CD4-positive, CD25-positive, alpha-beta regulatory T cell (primary cell): ENCODE data around the gene DDX60. TPM values are rescaled to one million over a fixed set of nuclear protein-coding genes. Genes with fewer than 3 reads are reported as not detected.

Experiments used
- ATAC-seq, 2 donors: fragments of 150-1000 bp; cut with Tn5 transposase; one replicate each; pipeline ENCODE4 v1.10.0; 2021; ENCODE audit warnings: low read depth in 2 of 2, moderate number of reproducible peaks in 2 of 2, moderate library complexity in 1 of 2
- DNase-seq, 3 donors: peaks; one replicate each; pipeline versions ENCODE4 v3.0.0 to v3.0.0-alpha.2; 2012 to 2022; ENCODE audit warnings: mixed read lengths in 1 of 3
- H3K27ac ChIP-seq: one replicate; pipeline ENCODE4 v1.7.0; 2013; ENCODE audit warnings: mild to moderate bottlenecking, low read length; ENCODE audit not compliant: insufficient read depth, poor library complexity, severe bottlenecking
- H3K27me3 ChIP-seq: one replicate; pipeline ENCODE4 v1.7.0; 2013; ENCODE audit warnings: low read length; ENCODE audit not compliant: control insufficient read depth, insufficient read depth
- H3K36me3 ChIP-seq: one replicate; pipeline ENCODE4 v1.7.0; 2013; ENCODE audit warnings: mild to moderate bottlenecking, low read length, moderate library complexity; ENCODE audit not compliant: control insufficient read depth, insufficient read depth
- H3K4me1 ChIP-seq: 2 replicates; pipeline ENCODE4 v1.7.0; 2013; ENCODE audit warnings: mild to moderate bottlenecking, low read length; ENCODE audit not compliant: insufficient read depth, control insufficient read depth, poor library complexity, severe bottlenecking
- H3K4me3 ChIP-seq: one replicate; pipeline ENCODE4 v1.7.0; 2013; ENCODE audit warnings: low read depth, mild to moderate bottlenecking, low read length, moderate library complexity
- H3K9me3 ChIP-seq, 2 experiments: 1 replicate in 1 of 2; 2 replicates in 1 of 2; pipeline ENCODE4 v1.7.0; 2013; ENCODE audit warnings: low read length in 2 of 2, mild to moderate bottlenecking in 1 of 2, moderate library complexity in 1 of 2; ENCODE audit not compliant: control insufficient read depth in 2 of 2
- H3K27ac Mint-ChIP-seq, 3 donors: one replicate each; pipeline ENCODE4 v1.8.0; 2020 to 2022; ENCODE audit warnings: mild to moderate bottlenecking in 3 of 3, mixed read lengths in 3 of 3, moderate library complexity in 2 of 3
- H3K27me3 Mint-ChIP-seq: one replicate; pipeline ENCODE4 v1.8.0; 2022; ENCODE audit warnings: mild to moderate bottlenecking, mixed read lengths
- H3K36me3 Mint-ChIP-seq: one replicate; pipeline ENCODE4 v1.8.0; 2020; ENCODE audit warnings: mixed read lengths
- H3K4me1 Mint-ChIP-seq, 4 donors: one replicate each; pipeline ENCODE4 v1.8.0; 2020 to 2022; ENCODE audit warnings: mixed read lengths in 4 of 4, mild to moderate bottlenecking in 1 of 4
- H3K4me3 Mint-ChIP-seq, 4 donors: one replicate each; pipeline ENCODE4 v1.8.0; 2020 to 2022; ENCODE audit warnings: mild to moderate bottlenecking in 4 of 4, mixed read lengths in 4 of 4, moderate library complexity in 3 of 4
- H3K9me3 Mint-ChIP-seq, 7 donors: one replicate each; pipeline ENCODE4 v1.8.0; 2020 to 2022; ENCODE audit warnings: mixed read lengths in 7 of 7, mild to moderate bottlenecking in 3 of 7, moderate library complexity in 2 of 7
- polyA plus RNA-seq, 4 donors: library from polyadenylated mRNA; unstranded; fragments of 300-500 nt; fragmentation: Illumina TruSeq; gene quantifications; one replicate each; pipeline ENCODE4 v1.2.3, GENCODE V29; 2021
- total RNA-seq: library from RNA; stranded (reverse); gene quantifications from one replicate; pipeline ENCODE4 v1.2.3, GENCODE V29; 2022

DDX60 gene, protein sequence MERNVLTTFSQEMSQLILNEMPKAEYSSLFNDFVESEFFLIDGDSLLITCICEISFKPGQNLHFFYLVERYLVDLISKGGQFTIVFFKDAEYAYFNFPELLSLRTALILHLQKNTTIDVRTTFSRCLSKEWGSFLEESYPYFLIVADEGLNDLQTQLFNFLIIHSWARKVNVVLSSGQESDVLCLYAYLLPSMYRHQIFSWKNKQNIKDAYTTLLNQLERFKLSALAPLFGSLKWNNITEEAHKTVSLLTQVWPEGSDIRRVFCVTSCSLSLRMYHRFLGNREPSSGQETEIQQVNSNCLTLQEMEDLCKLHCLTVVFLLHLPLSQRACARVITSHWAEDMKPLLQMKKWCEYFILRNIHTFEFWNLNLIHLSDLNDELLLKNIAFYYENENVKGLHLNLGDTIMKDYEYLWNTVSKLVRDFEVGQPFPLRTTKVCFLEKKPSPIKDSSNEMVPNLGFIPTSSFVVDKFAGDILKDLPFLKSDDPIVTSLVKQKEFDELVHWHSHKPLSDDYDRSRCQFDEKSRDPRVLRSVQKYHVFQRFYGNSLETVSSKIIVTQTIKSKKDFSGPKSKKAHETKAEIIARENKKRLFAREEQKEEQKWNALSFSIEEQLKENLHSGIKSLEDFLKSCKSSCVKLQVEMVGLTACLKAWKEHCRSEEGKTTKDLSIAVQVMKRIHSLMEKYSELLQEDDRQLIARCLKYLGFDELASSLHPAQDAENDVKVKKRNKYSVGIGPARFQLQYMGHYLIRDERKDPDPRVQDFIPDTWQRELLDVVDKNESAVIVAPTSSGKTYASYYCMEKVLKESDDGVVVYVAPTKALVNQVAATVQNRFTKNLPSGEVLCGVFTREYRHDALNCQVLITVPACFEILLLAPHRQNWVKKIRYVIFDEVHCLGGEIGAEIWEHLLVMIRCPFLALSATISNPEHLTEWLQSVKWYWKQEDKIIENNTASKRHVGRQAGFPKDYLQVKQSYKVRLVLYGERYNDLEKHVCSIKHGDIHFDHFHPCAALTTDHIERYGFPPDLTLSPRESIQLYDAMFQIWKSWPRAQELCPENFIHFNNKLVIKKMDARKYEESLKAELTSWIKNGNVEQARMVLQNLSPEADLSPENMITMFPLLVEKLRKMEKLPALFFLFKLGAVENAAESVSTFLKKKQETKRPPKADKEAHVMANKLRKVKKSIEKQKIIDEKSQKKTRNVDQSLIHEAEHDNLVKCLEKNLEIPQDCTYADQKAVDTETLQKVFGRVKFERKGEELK (N-terminal part only)
- total RNA-seq = 28.1 TPM
- 10 to 100 TPM; 22.3 to 28.3 (median 22.8) TPM for polyA plus RNA-seq

DNA sequence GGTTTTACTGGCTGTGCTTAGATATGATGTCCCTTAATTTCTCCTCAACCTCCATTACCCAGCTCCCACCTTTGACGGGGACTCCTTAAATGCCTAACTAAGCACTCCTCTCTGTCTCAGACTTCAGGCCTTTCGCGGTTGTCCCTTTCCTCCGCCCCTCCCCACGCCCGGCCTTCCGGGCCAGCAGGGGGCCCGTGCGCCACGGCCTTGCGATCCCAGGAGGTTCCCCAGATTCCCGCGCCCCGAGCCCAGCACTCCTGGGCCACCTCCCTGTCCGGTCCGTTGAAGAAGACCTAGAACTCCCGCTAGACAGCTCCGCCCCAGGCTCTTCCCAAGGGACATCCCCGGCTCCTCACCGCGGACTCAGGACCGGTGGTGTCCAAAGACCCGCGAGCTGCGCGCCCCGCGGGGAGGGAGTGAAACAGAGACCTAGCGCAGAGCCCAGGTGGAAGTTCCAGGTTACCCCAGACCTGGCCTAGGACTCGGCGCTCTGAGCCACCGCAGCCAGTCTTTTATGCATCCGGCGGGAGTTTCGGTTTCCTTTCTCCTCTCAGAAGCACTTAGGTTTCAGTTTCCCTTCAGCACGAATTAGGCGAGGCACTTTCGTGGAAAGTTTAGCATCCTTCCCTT, at the start of gene DDX60:
Gene DDX60 (minus strand): TSS at position 487 of the 630 bp plus-strand sequence. CDS start 7,493 bp downstream, outside the sequence.
- H3K4me3 ChIP-seq = peak within 1 kb of the TSS; percentile 93
- peak within 1 kb of the TSS; percentile 95 to 100 (median 97) for H3K4me3 Mint-ChIP-seq
- peaks cover 33 to 61% (median 44%) of the 10 kb centered on the region in 4 donors for H3K4me1 Mint-ChIP-seq

DNA sequence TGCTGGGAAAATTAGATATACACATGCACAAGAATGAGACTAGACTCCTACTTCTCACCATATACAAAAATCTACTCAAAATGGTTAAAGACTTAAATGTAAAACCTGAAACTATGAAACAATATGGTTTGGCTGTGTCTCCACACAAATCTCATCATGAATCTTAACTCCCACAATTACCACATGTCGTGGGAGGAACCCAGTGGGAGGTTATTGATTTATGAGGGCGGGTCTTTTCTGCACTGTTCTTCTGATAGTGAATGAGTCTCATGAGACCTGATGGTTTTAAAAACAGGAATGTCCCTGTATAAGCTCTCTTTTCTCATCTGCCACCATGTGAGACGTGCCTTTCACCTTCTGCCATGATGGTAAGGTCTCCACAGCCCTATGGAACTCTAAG, 48.5 kb upstream of the DDX60 start:
- H3K4me1 Mint-ChIP-seq = peaks cover 11 to 21% (median 15%) of the 10 kb centered on the region in 4 donors
- Histone ChIP-seq H3K4me3 (no peak overlapping the region), H3K9me3 (no peaks in the 10 kb centered on the region), H3K4me1 (no peaks in the 10 kb centered on the region), H3K36me3 (peaks cover 43% of the 10 kb centered on the region), H3K27me3 (no peaks in the 10 kb centered on the region), H3K27ac (no peak overlapping the region)
- DNase-seq (no peak), ATAC-seq (no peak)
- peaks cover 0 to 5% (median 0%) of the 10 kb centered on the region in 7 donors for H3K9me3 Mint-ChIP-seq
- no peak overlapping the region for H3K27ac Mint-ChIP-seq
- H3K4me3 Mint-ChIP-seq = no peak overlapping the region
- H3K27me3 Mint-ChIP-seq = no peaks in the 10 kb centered on the region
- H3K36me3 Mint-ChIP-seq = peaks cover 79% of the 10 kb centered on the region

More for the DNA sequence above, at the start of gene DDX60:
- DNase-seq = peak; percentile 78 to 95 (median 83)
- Histone ChIP-seq H3K9me3 (no peaks in the 10 kb centered on the region), H3K4me1 (peaks cover 22% of the 10 kb centered on the region), H3K27me3 (no peaks in the 10 kb centered on the region), H3K36me3 (no peaks in the 10 kb centered on the region), H3K27ac (peak within 1 kb of the TSS; percentile 96)
- ATAC-seq = peak; percentile 92 to 95
- Mint-ChIP-seq H3K27ac (peak within 1 kb of the TSS; percentile 98 to 99 (median 98)), H3K9me3 (no peaks in the 10 kb centered on the region), H3K36me3 (peaks cover 5% of the 10 kb centered on the region), H3K27me3 (peaks cover 14% of the 10 kb centered on the region)

DNA sequence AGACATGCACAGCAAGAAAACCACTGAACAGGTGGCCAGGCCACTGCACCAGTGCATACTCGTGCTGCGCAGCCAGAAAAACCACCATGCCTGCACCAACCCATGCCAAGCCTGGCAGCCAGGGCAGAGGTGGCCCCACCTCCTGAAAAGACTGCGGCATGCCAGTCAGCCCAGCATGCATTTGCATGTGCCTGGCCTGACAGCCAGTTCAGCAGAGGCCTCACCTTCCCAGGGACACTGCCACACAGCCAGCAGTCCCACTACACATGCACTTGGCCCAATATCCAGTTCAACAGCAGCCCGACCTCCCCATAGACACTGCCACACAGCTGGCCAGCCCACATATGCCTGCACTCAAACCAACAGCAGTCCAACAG, 43.5 kb upstream of the DDX60 start:
- H3K36me3 ChIP-seq = peaks cover 61% of the 10 kb centered on the region
- no peaks in the 10 kb centered on the region for H3K27me3 ChIP-seq
- peaks cover 87% of the 10 kb centered on the region for H3K36me3 Mint-ChIP-seq
- H3K9me3 Mint-ChIP-seq = peaks cover 0 to 12% (median 3%) of the 10 kb centered on the region in 7 donors
- no peak for ATAC-seq
- H3K9me3 ChIP-seq = no peaks in the 10 kb centered on the region
- no peaks in the 10 kb centered on the region for H3K4me1 ChIP-seq
- H3K4me3 Mint-ChIP-seq = no peak overlapping the region
- no peak for DNase-seq
- no peak overlapping the region for H3K4me3 ChIP-seq
- H3K4me1 Mint-ChIP-seq = peaks cover 8 to 21% (median 17%) of the 10 kb centered on the region in 4 donors
- H3K27ac ChIP-seq = no peak overlapping the region
- no peaks in the 10 kb centered on the region for H3K27me3 Mint-ChIP-seq
- H3K27ac Mint-ChIP-seq = peak overlapping the region in 2 of 3 donors; percentile 22 to 27

DNA sequence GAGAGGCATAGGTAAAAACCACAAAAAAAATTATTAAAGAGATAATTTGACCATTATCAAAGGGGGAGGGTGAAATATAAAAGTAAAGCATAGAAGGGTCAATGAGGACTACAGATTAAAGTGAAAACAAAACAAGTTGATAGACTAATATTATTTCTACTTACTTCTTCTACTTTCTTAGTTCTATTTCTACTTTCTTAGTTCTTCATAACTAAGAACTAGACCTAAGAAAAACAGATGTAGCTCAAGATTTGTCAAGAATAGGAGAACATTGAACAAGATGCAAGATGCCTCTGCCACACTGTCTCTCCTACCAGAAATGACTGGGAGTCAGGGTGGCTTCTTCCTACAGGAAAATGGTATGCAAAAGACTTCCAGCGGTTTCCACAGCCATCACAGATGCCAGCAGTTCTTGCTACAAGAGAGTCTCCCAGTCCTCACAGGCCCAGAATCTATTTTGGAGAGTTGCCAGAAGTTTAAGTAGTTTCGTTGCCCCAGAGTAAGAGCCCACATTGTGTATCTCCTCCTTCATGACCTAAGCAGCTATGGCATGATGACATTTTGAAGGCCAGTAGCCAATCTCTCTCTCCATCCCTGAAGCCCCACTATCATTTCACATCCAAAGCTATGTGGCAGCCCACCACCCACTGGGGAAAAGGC, 42.9 kb upstream of the DDX60 start:
- Mint-ChIP-seq H3K27me3 (no peaks in the 10 kb centered on the region), H3K4me3 (no peak overlapping the region), H3K4me1 (peaks cover 8 to 21% (median 17%) of the 10 kb centered on the region in 4 donors), H3K36me3 (peaks cover 88% of the 10 kb centered on the region), H3K27ac (no peak overlapping the region), H3K9me3 (peaks cover 0 to 12% (median 3%) of the 10 kb centered on the region in 7 donors)
- H3K4me3 ChIP-seq = no peak overlapping the region
- ATAC-seq = no peak
- no peaks in the 10 kb centered on the region for H3K27me3 ChIP-seq
- no peaks in the 10 kb centered on the region for H3K4me1 ChIP-seq
- peaks cover 61% of the 10 kb centered on the region for H3K36me3 ChIP-seq
- H3K9me3 ChIP-seq = no peaks in the 10 kb centered on the region
- DNase-seq = no peak
- H3K27ac ChIP-seq = no peak overlapping the region

DNA sequence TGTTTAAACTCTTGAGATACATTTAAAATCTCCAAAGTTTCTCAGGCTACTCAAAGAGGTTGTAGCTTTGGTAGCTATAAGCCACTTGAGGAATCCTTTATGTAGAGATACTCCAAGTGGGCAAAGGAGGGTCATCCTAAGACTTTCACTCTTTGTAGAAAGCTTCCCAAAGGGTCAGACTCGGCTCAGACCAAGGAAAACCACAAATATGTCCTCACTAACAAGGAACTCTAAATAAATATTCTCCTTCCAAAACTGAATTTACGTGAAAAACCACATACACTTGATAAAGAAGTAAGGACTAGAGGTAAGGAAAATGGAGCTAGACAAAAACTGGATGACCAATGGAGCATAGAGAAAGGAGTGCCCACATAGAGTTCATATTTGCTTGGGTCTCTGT, 41.7 kb upstream of the DDX60 start:
- Mint-ChIP-seq H3K4me1 (peaks cover 8 to 16% (median 13%) of the 10 kb centered on the region in 4 donors), H3K27ac (no peak overlapping the region), H3K4me3 (no peak overlapping the region), H3K9me3 (peaks cover 0 to 10% (median 3%) of the 10 kb centered on the region in 7 donors), H3K27me3 (no peaks in the 10 kb centered on the region), H3K36me3 (peaks cover 78% of the 10 kb centered on the region)
- no peaks in the 10 kb centered on the region for H3K9me3 ChIP-seq
- peaks cover 62% of the 10 kb centered on the region for H3K36me3 ChIP-seq
- no peak overlapping the region for H3K27ac ChIP-seq
- no peaks in the 10 kb centered on the region for H3K27me3 ChIP-seq
- H3K4me3 ChIP-seq = no peak overlapping the region
- no peak for DNase-seq
- H3K4me1 ChIP-seq = no peaks in the 10 kb centered on the region
- ATAC-seq = no peak

DNA sequence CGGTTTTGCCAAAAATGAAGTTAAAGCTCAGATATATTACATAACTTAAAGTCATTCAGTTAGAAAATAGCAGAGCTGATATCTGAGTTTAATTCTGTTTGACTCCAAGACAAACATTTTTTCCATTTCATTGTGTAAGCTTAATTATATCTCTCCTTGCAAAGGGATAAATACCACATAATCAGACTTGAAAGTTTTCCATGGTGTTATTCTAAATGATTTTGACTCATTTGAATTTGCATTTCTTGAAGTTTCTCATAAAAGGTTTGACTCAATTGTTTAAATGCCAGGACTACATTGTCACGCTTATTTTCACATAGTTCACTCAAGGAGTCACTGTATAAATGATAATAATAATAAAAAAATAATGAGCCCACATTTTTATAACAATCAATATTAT, 39.4 kb upstream of the DDX60 start:
- no peaks in the 10 kb centered on the region for H3K27me3 ChIP-seq
- no peak for DNase-seq
- H3K36me3 ChIP-seq = peaks cover 55% of the 10 kb centered on the region
- no peak for ATAC-seq
- peaks cover 0 to 5% of the 10 kb centered on the region in 2 experiments for H3K9me3 ChIP-seq
- H3K4me3 Mint-ChIP-seq = peak overlapping the region in 1 of 4 donors; percentile 77
- no peak overlapping the region for H3K27ac Mint-ChIP-seq
- no peak overlapping the region for H3K27ac ChIP-seq
- H3K4me1 Mint-ChIP-seq = peaks cover 0 to 5% (median under 1%) of the 10 kb centered on the region in 4 donors
- H3K36me3 Mint-ChIP-seq = peaks cover 59% of the 10 kb centered on the region
- no peaks in the 10 kb centered on the region for H3K27me3 Mint-ChIP-seq
- no peak overlapping the region for H3K4me3 ChIP-seq
- peaks cover 0 to 15% (median 6%) of the 10 kb centered on the region in 7 donors for H3K9me3 Mint-ChIP-seq
- H3K4me1 ChIP-seq = no peaks in the 10 kb centered on the region
